WERI-Rb-1 (cell line): ENCODE measurements around the gene CAMSAP1.

Experiments
- DNase-seq: peaks from one replicate; pipeline ENCODE4 v3.0.0-alpha.2; 2020
- H3K27ac ChIP-seq: fragments of 250-450 bp; sonication (Bioruptor Pico); 2 replicates; pipeline ENCODE4 v1.5.1; 2020; ENCODE audit warnings: mild to moderate bottlenecking, moderate library complexity
- H3K27me3 ChIP-seq: fragments of 250-450 bp; sonication (Bioruptor Pico); 2 replicates; pipeline ENCODE4 v1.5.1; 2021; ENCODE audit warnings: mild to moderate bottlenecking, low read depth, moderate library complexity; ENCODE audit not compliant: insufficient read depth, severe bottlenecking
- H3K36me3 ChIP-seq: fragments of 250-450 bp; sonication (Bioruptor Pico); 2 replicates; pipeline ENCODE4 v1.5.1; 2020; ENCODE audit warnings: mild to moderate bottlenecking, moderate library complexity
- H3K4me3 ChIP-seq: 2 replicates; pipeline ENCODE4 v1.5.1; 2011; ENCODE audit warnings: low read depth, mild to moderate bottlenecking, control low read depth, low read length
- H3K9me3 ChIP-seq: fragments of 250-450 bp; sonication (Bioruptor Pico); 2 replicates; pipeline ENCODE4 v1.5.1; 2021; ENCODE audit warnings: mild to moderate bottlenecking, moderate library complexity; ENCODE audit not compliant: severe bottlenecking
- CTCF ChIP-seq: IDR thresholded peaks from 2 replicates; pipeline ENCODE4 v1.5.1; 2011; ENCODE audit warnings: low read depth, mild to moderate bottlenecking, control low read depth, inconsistent platforms, low read length

CAMSAP1 gene

GRCh38 chr9:135833864-135834263 lies 73.5 kb downstream of the CAMSAP1 start:
- TF ChIP-seq CTCF = no peak
- no peak overlapping the region for H3K4me3 ChIP-seq
- no peaks in the 10 kb centered on the region for H3K27me3 ChIP-seq
- no peaks in the 10 kb centered on the region for H3K9me3 ChIP-seq
- peaks cover 27% of the 10 kb centered on the region for H3K36me3 ChIP-seq
- no peak for DNase-seq
- no peak overlapping the region for H3K27ac ChIP-seq

GRCh38 chr9:135830496-135830895 lies 76.8 kb downstream of the CAMSAP1 start:
- Histone ChIP-seq H3K4me3 (no peak overlapping the region), H3K27ac (no peak overlapping the region), H3K9me3 (no peaks in the 10 kb centered on the region), H3K36me3 (peaks cover 40% of the 10 kb centered on the region), H3K27me3 (no peaks in the 10 kb centered on the region)
- TF ChIP-seq CTCF = no peak
- DNase-seq = no peak

- no peaks in the 10 kb centered on the region for H3K9me3 ChIP-seq
These were observed 78.7 kb downstream of the CAMSAP1 start for GRCh38 chr9:135828656-135829055.

GRCh38 chr9:135827866-135828580 lies 79.3 kb downstream of the CAMSAP1 start:
- H3K36me3 ChIP-seq = peaks cover 46% of the 10 kb centered on the region
- no peak overlapping the region for H3K27ac ChIP-seq
- no peaks in the 10 kb centered on the region for H3K9me3 ChIP-seq
- no peak for TF ChIP-seq CTCF
- no peaks in the 10 kb centered on the region for H3K27me3 ChIP-seq
- no peak for DNase-seq
- no peak overlapping the region for H3K4me3 ChIP-seq

More at GRCh38 chr9:135828656-135829055, 78.7 kb downstream of the CAMSAP1 start:
- Histone ChIP-seq H3K36me3 (peaks cover 45% of the 10 kb centered on the region), H3K27me3 (no peaks in the 10 kb centered on the region), H3K27ac (no peak overlapping the region), H3K4me3 (no peak overlapping the region)
- TF ChIP-seq CTCF = no peak
- DNase-seq = no peak

- H3K4me3 ChIP-seq = no peak overlapping the region
- H3K27ac ChIP-seq = no peak overlapping the region
- no peaks in the 10 kb centered on the region for H3K9me3 ChIP-seq
- DNase-seq = no peak
- H3K36me3 ChIP-seq = peaks cover 53% of the 10 kb centered on the region
- no peak for TF ChIP-seq CTCF
- H3K27me3 ChIP-seq = no peaks in the 10 kb centered on the region
These were observed 80.0 kb downstream of the CAMSAP1 start for GRCh38 chr9:135827301-135827700.

GRCh38 chr9:135826188-135826545 lies 81.2 kb downstream of the CAMSAP1 start:
- no peaks in the 10 kb centered on the region for H3K9me3 ChIP-seq
- DNase-seq = no peak
- H3K27me3 ChIP-seq = no peaks in the 10 kb centered on the region
- no peak overlapping the region for H3K27ac ChIP-seq
- no peak for TF ChIP-seq CTCF
- peaks cover 65% of the 10 kb centered on the region for H3K36me3 ChIP-seq
- no peak overlapping the region for H3K4me3 ChIP-seq
